ENCODE data around the gene P2RY8.
"Not testable (repeated sequence)": the region's sequence is repeated elsewhere in the genome, so short reads cannot be mapped to it uniquely, and the experiment has no call there.

Gene P2RY8, protein sequence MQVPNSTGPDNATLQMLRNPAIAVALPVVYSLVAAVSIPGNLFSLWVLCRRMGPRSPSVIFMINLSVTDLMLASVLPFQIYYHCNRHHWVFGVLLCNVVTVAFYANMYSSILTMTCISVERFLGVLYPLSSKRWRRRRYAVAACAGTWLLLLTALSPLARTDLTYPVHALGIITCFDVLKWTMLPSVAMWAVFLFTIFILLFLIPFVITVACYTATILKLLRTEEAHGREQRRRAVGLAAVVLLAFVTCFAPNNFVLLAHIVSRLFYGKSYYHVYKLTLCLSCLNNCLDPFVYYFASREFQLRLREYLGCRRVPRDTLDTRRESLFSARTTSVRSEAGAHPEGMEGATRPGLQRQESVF

DNA sequence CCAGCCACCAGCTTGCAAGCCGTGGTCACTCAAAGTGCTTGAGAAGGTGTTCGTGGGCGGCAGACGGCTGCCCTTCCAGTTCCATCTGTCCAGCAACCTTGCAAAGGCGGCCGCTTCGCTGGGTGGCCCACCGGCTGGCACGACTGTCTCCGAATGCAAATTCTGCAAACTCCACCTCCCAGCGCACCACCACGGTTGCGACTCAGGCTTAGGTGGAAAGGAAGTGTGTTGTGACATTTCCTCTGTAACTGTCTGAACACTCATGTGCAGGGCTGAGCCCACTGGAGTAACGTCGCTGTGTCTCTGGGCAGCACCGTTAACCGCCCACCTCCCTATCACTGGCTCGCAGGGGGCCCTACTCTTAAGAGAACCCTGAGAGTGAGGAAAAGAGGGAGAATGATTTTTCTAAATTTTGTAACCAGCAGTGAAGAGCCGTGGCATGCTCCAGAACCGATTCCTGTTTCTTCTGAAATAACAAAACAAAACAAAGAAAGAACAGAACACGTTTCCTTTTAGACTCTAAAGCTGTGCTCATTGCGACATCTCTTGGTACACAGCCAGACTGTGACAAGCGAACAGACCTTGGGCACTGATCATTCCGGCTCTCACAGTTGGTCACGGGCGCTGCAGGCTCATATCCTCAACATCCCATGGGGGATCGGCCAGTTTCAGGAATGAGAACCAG, at the start of gene P2RY8:
P2RY8 (minus strand) TSS at position 155 of the 685 bp plus-strand sequence. CDS start 70,627 bp downstream, outside the sequence.
- no peak for DNase-seq

GRCh38 chrX:1584237-1585011, 47.4 kb upstream of the P2RY8 start:
- no peak for DNase-seq

DNA sequence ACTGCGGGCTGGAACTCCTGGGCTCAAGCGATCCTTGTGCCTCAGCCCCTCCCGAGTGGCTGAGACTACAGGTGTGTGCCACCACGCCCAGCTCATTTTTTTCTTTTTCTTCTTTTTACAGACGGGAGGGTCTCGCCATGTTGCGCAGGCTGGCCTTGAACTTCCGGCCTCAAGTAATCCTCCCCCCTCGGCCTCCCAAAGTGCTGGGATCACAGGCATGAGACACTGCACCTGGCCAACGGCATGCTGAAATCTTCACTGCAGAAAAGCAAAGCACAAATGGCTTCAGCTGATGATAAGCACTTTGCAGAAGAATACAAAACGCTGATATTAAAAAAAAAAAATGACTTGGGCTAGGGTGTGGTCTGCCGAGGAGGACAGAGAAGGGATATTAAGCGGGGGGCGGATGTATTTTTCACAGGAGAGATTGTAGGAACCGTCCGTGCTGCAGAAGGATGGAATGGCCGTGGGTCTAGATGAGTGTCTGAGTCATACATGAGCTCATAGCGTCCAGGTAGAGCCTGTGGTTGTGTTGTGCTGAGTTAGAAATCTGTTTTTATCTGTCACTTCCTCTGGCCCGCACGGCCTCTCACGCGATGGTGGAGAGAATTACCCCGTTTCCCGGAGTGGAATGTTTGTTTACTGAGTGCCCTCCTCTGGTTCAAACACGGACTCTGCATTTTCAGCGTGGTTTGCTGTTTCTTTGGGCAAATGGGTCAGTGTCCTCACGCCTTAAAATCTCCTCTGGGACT, 45.9 kb upstream of the P2RY8 start:
- DNase-seq = no peak

DNA sequence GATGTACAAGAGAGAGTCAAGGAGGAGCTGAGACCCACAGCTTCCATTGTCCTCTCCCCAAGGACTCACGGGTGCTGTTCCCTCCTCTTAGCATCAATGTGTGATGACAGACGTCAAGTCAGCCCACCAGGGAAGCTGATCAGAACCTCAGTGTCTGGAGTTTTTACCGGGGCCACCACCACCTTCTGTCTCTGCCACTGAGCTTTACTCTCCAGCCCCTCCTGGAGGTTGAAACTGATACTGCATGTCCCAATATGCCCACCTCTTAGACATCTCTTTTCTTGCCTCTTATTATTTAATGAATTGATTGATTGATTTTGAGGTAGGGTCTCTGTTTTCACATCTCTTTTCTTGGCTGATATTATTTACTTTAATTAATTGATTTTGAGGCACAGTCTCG, 44.1 kb upstream of the P2RY8 start:
- DNase-seq = peak; percentile 65

GRCh38 chrX:1578511-1579173, 41.7 kb upstream of the P2RY8 start:
- no peak for DNase-seq

- no peak for DNase-seq
Measured at GRCh38 chrX:1577845-1578244, 40.9 kb upstream of the P2RY8 start.

GRCh38 chrX:1576201-1576992, 39.4 kb upstream of the P2RY8 start:
- DNase-seq = no peak

GRCh38 chrX:1574181-1574580, 37.2 kb upstream of the P2RY8 start:
- DNase-seq = not testable (repeated sequence)

DNA sequence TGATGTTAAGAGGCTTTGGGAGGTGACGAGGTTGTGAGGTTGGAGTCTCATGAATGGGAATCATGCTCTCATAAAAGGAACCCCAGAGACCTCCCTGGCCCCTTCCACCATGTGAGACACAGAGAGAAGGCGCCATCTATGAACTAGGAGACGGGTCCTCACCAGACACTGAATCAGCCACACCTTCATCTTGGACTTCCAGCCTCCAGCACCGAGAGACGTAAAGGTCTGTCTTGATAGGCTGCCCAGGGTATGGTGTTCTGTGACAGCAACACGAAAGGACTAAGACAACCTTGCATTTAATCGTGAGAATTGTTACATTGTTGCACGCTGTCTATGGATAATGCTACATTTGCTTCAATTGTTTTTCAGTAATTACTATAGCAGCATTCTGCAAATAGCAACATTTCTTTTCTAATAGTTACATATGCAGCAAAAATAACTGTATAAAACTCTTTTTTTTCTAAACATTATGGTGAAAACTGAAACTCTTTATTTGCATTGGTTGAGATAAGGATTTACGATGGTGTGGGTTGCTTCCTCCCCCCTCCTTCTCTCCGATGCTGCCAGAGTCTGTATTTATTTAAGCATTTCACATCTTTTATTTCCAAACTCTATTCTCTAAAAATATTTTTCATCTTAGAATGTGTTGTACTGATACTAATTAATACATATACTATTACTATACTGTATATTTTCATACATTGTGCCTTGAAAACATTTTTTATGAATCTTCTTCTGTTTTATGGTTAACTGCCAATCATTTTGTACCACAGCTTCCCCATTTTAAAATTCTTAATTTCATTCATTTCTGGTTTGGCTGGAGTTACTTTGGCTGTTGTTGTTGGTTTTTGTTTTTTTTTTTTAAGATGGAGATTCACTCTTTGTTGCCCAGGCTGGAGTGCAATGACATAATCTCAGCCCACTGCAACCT, 28.0 kb upstream of the P2RY8 start:
- DNase-seq = no peak

GRCh38 chrX:1564077-1564476, 27.1 kb upstream of the P2RY8 start:
- DNase-seq = not testable (repeated sequence)

- no peak for DNase-seq
Measured at GRCh38 chrX:1561164-1561563, 24.2 kb upstream of the P2RY8 start.

GRCh38 chrX:1558761-1559468, 21.9 kb upstream of the P2RY8 start:
- DNase-seq = no peak

DNA sequence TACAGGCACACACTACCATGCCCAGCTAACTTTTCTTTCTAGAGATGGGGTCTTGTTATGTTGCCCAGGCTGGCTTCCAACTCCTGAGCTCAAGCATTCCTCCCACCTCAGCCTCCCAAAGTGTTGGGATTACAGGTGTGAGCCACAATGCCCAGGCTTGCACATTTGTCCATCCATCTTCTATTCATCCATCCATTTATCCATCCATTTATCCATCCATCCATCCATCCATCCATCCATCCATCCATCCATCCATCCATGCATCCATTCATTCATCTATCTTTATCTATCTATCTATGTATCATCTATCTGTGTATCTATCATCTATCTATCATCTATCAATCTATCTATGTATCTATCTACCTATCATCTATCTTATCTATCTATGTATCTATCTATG, 20.5 kb upstream of the P2RY8 start:
- DNase-seq = not testable (repeated sequence)

DNA sequence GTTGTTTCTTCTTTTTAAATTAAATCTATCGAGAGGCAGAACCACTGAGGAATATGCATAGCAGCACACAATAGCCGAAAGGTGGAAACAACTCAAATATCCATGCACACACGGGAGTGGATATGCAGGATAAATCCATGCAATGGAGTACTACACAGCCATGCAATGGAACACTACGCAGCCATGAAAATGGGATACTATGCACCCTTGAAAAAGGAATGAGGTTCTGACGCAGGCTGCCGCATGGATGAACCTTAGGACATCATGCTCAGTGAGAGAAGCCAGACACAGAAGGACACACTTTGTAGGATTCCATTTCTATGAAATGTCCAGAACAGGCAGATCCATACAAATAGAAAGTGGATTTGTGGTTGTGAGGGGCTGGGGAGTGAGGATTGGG, 18.4 kb upstream of the P2RY8 start:
- DNase-seq = no peak

DNA sequence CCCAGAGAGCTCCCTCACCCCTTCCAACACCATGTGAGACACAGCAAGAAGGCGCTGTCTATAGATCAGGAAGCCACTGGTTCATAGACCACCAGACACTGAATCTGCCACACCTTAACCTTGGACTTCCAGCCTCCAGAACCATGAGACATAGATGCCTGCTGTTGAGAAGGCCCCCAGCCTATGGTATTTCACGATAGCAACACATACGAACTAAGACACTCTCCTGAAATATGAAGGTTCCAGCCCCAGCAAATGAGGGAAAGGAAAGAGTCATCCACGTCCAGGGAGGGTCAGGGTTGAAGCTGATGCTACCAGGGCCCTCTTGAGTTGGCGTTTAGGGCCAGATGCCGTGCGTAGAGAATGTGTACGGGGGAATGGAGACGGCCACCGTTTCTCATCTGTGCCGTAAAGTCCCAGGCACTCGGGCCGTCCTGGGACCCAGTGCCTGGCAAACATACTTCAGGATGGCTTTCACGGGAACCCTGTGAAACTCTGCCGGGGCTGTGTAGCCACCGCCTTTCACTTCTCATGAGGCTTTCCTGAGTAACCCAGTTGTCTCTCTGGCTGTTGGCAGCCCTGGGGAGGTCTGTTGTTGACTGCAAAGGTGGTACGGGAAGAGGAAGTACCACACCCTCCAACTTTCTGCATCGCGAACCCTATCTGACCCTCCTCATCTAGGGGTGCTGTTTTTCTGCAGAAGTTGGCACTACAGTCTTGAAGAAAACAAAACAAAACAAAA, 17.7 kb upstream of the P2RY8 start:
- DNase-seq = no peak

GRCh38 chrX:1551959-1552546, 15.1 kb upstream of the P2RY8 start:
- no peak for DNase-seq

DNA sequence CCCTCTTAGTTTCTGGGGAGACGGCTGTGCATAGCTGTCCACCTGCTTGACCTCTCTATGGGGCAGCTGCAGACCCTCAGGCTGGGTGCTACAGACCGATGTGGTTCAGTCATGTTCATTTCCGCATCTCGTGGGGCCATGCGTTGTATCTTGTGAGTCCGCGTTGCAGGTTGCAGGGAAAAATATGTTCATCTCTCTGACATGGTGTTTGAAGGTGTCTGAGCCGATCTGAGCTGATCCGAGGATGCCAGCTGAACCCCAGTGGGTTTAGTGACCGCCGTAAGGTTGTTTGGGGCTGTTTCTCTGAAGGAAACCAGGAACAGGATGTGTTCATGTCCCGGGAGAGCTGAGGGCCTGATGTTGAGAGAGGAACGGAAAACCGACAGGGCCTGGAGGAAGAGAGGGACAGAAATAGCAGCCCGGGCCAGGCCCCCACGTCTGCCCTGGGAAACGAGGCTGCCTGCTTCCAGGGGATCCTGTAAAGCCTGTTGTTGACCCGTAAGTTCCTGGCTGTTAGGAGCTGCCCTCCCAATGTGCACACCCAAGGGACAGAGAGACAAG, 9.8 kb upstream of the P2RY8 start:
- DNase-seq = no peak

- no peak for DNase-seq
Measured at GRCh38 chrX:1545776-1546408, 8.9 kb upstream of the P2RY8 start.
